Measurements from ENCODE around the gene SLC9A3.

Gene SLC9A3

GRCh38 chr5:554284-554988, 30.2 kb upstream of the SLC9A3 start:
- no peak for DNase-seq (ENCODE audit: low read depth)

- DNase-seq (ENCODE audit: low read depth), result no peak
These were observed 29.6 kb upstream of the SLC9A3 start for GRCh38 chr5:553874-554273.

- no peak for DNase-seq (ENCODE audit: low read depth)
These were observed 27.2 kb upstream of the SLC9A3 start for GRCh38 chr5:551406-551805.

- no peak for DNase-seq (ENCODE audit: low read depth)
These were observed 25.0 kb upstream of the SLC9A3 start for GRCh38 chr5:549229-549628.

- no peak for DNase-seq (ENCODE audit: low read depth)
These were observed 24.0 kb upstream of the SLC9A3 start for GRCh38 chr5:548256-548655.

GRCh38 chr5:547086-547924, 23.1 kb upstream of the SLC9A3 start:
- DNase-seq (ENCODE audit: low read depth), result no peak

GRCh38 chr5:546376-546908, 22.2 kb upstream of the SLC9A3 start:
- DNase-seq (ENCODE audit: low read depth), result no peak

GRCh38 chr5:545641-546375, 21.6 kb upstream of the SLC9A3 start:
- no peak for DNase-seq (ENCODE audit: low read depth)

- no peak for DNase-seq (ENCODE audit: low read depth)
These were observed 20.6 kb upstream of the SLC9A3 start for GRCh38 chr5:544675-545355.

GRCh38 chr5:543755-544674, 19.8 kb upstream of the SLC9A3 start:
- DNase-seq (ENCODE audit: low read depth), result no peak

GRCh38 chr5:543351-543750, 19.1 kb upstream of the SLC9A3 start:
- DNase-seq (ENCODE audit: low read depth), result no peak

- DNase-seq (ENCODE audit: low read depth), result no peak
These were observed 18.4 kb upstream of the SLC9A3 start for GRCh38 chr5:542319-543311.

GRCh38 chr5:541539-542318, 17.5 kb upstream of the SLC9A3 start:
- no peak for DNase-seq (ENCODE audit: low read depth)

GRCh38 chr5:540906-541538, 16.8 kb upstream of the SLC9A3 start:
- no peak for DNase-seq (ENCODE audit: low read depth)

GRCh38 chr5:540071-540905, 16.0 kb upstream of the SLC9A3 start:
- DNase-seq (ENCODE audit: low read depth), result no peak

- no peak for DNase-seq (ENCODE audit: low read depth)
These were observed 15.3 kb upstream of the SLC9A3 start for GRCh38 chr5:539469-540070.
